ENCODE results near the gene RAD17. TPM values are rescaled to one million over a fixed set of nuclear protein-coding genes. Genes with fewer than 3 reads are reported as not detected.
A peak's percentile ranks its signal among the peaks of the same experiment; 100 is the strongest.
"Not testable (repeated sequence)": the region's sequence is repeated elsewhere in the genome, so short reads cannot be mapped to it uniquely, and the experiment has no call there.

Gene RAD17
- total and polyA plus RNA-seq, 8 donors, result 18.7 to 41.6 (median 37.3) TPM

DNA sequence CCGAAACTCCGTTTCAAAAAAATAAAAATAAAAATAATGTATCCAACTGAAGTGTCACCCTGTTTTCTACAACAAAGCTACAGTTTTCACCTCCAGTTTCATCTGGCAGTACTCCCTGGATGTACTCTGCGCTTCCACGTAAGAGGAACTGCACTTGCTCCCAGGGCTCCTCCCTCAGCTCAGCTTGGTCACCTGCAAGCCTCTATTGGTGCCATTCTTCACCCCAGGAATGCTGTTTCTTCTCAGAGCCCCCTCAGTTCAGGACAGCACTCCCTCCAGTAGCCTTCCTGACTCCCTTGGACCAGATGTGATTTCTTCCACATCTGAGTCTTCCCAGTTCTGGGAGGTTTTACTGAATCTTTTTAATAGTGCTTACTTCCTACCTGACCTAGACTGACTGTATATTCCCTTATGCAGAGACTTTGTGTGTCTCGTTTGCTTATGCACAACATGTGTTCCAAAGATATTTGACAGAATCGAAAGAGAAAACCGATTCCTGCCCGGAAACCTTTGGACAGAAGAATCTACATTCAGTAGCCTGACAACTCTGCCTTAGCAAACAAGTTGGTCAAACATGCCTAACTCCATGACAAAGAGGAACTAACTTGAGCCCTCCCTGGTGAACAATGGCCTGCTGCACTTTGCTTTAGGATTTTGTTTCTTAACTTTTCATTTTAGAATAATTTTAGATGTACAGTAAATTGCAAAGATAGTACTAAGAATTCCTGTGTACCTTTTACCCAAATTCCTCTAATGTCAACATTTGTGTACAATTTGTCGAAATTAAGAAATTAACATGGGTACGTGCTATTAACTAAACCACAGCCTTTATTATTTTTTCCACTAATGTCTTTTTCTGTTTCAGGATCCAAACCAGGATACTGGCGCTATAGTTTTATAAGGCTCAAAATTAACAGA lies 37.8 kb upstream of the RAD17 start:
- Histone ChIP-seq H3K27me3 (no peaks in the 10 kb centered on the region), H3K4me3 (peak overlapping the region; percentile 60 to 69), H3K9me3 (no peaks in the 10 kb centered on the region), H3K4me1 (peaks cover 0 to 23% of the 10 kb centered on the region in 2 donors), H3K27ac (peak overlapping the region; percentile 69 to 89), H3K36me3 (no peaks in the 10 kb centered on the region)
- TF ChIP-seq, protein P1, sequence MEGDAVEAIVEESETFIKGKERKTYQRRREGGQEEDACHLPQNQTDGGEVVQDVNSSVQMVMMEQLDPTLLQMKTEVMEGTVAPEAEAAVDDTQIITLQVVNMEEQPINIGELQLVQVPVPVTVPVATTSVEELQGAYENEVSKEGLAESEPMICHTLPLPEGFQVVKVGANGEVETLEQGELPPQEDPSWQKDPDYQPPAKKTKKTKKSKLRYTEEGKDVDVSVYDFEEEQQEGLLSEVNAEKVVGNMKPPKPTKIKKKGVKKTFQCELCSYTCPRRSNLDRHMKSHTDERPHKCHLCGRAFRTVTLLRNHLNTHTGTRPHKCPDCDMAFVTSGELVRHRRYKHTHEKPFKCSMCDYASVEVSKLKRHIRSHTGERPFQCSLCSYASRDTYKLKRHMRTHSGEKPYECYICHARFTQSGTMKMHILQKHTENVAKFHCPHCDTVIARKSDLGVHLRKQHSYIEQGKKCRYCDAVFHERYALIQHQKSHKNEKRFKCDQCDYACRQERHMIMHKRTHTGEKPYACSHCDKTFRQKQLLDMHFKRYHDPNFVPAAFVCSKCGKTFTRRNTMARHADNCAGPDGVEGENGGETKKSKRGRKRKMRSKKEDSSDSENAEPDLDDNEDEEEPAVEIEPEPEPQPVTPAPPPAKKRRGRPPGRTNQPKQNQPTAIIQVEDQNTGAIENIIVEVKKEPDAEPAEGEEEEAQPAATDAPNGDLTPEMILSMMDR (IDR thresholded peaks at IDR 0.05), result no peak
- DNase-seq (peak in 2 of 4 donors; percentile 35 to 44), ATAC-seq (peak; percentile 59)
- intact Hi-C loops (cut with DNase I), result no loop called here

DNA sequence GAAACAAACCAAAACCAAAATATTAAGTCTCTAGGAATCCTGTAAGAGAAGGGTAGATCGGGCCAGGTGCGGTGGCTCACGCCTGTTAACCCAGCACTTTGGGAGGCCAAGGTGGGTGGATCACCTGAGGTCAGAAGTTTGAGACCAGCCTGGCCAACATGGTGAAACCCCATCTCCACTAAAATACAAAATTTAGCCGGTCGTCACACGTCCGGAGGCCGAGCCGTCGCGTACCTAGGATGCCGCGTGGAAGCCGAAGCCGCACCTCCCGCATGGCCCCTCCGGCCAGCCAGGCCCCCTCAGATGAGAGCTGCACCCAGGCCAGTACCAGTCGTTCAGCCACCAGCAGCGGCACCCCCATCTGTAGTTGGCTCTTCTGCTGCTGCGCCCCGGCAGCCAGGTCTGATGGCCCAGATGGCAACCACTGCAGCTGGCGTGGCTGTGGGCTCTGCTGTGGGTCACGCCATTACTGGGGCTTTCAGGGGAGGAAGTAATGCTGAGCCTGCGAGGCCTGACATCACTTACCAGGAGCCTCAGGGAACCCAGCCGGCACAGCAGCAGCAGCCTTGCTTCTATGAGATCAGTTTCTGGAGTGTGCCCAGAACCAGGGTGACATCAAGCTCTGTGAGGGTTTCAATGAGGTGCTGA lies 35.8 kb upstream of the RAD17 start:
- intact Hi-C loops (cut with DNase I); H3K9me3 ChIP-seq; H3K27ac ChIP-seq; H3K27me3 ChIP-seq; H3K4me3 ChIP-seq; ATAC-seq; H3K36me3 ChIP-seq: not testable (repeated sequence)
- peak in 1 of 4 donors; percentile 79 for DNase-seq
- peaks cover 0 to 23% of the 10 kb centered on the region in 2 donors for H3K4me1 ChIP-seq

DNA sequence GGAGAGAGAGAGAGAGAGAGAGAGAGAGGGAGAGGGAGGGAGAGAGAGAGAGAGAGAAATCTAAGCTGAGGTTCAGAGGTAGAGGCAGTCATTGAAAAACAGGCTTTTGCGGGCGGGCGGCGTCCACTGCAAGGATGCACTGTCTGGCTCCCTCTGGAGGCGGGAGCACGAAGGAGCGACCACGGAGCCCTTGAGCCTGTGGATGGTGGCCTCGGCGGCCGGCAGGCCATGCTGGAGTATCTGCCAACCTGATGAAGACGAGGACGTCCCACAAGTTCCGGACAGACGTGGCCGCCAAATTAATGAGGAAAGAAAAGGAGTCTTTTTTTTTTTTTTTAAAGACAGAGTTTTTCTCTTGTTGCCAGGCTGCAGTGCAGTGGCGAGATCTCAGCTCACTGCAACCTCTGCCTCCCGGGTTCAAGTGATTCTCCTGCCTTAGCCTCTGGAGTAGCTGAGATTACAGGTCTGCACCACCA lies 34.8 kb upstream of the RAD17 start:
- H3K9me3 ChIP-seq, result no peaks in the 10 kb centered on the region
- H3K4me1 ChIP-seq, result peaks cover 0 to 23% of the 10 kb centered on the region in 2 donors
- H3K4me3 ChIP-seq, result no peak overlapping the region
- H3K27me3 ChIP-seq, result no peaks in the 10 kb centered on the region
- DNase-seq, result peak; percentile 56 to 97 (median 88)
- TF ChIP-seq, protein P1 (IDR thresholded peaks at IDR 0.05), result peak; percentile 60 to 79
- H3K27ac ChIP-seq, result peak overlapping the region in 1 of 2 donors; percentile 50
- no peaks in the 10 kb centered on the region for H3K36me3 ChIP-seq
- intact Hi-C loops (cut with DNase I), result no loop called here
- ATAC-seq, result peak; percentile 91

DNA sequence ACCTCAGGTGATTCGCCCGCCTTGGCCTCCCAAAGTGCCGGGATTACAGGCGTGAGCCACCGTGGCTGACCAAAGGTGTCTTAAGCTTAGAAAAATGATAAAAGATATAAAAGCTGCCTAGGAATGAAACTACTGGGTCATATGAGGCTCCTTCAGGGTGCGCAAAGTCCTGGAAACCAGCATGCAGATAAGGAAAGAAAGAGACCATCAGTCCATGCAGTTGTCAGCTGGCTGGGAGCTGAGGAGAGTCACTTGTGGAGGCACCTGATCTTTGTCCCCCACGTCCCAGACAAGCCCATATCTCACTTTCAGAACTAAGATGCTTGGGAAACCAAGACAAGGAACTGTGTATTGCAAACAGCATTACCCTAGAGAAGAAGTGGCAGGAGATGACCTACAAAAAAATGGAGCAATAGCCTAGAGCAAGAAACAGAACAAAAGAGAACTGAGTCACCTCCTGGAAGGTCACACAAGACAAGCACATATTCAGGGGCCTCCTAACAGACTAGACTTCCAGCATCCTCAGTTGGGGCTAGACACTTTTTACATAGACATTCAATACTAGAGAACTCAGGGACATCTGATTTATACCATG lies 34.2 kb upstream of the RAD17 start:
- no peak for ATAC-seq
- H3K36me3 ChIP-seq, result no peaks in the 10 kb centered on the region
- H3K27ac ChIP-seq, result peak overlapping the region in 1 of 2 donors; percentile 50
- peaks cover 0 to 23% of the 10 kb centered on the region in 2 donors for H3K4me1 ChIP-seq
- no peaks in the 10 kb centered on the region for H3K9me3 ChIP-seq
- H3K27me3 ChIP-seq, result no peaks in the 10 kb centered on the region
- DNase-seq, result no peak
- TF ChIP-seq, protein P1 (IDR thresholded peaks at IDR 0.05), result no peak
- intact Hi-C loops (cut with DNase I), result no loop called here
- H3K4me3 ChIP-seq, result no peak overlapping the region

DNA sequence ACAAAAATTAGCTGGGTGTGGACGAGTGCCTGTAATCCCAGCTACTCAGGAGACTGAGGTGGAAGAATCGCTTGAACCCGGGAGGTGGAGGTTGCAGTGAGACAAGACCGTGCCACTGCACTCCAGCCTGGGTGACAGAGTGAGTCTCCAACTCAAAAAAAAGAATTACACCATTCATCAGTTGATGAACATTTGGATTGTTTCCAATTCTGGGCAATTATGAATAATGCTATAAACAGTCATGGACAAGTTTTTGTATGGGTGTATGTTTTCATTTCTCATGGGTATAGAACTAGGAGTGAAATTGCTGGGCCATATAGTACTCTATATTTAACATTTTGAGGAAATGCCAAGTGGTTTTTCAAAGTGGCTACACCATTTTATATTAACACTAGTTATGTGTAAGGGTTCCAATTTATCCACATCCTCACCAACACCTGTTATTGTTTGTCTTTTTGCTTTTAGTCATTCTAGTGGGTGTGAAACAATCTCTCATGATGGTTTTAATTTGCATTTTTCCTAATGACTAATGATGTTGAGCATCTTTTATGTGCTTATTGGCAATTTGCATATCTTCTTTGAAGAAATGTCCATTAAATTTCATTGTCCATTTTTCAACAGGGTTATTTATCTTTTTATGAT lies 28.0 kb upstream of the RAD17 start:
- H3K27me3 ChIP-seq, result no peaks in the 10 kb centered on the region
- no peaks in the 10 kb centered on the region for H3K9me3 ChIP-seq
- H3K27ac ChIP-seq, result no peak overlapping the region
- ATAC-seq (no peak), DNase-seq (no peak)
- no peak overlapping the region for H3K4me3 ChIP-seq
- TF ChIP-seq, protein P1 (IDR thresholded peaks at IDR 0.05), result no peak
- intact Hi-C loops (cut with DNase I), result no loop called here
- no peaks in the 10 kb centered on the region for H3K36me3 ChIP-seq
- H3K4me1 ChIP-seq, result no peaks in the 10 kb centered on the region
